IPS-11a (cell line): ENCODE data around the gene PSD.

Experiments
- H3K4me3 ChIP-seq: one replicate; pipeline ENCODE4 v1.5.1; 2013; ENCODE audit warnings: low read depth, low read length, control low read depth

PSD gene

GRCh38 chr10:102444851-102445250, 26.3 kb upstream of the PSD start:
- H3K4me3 ChIP-seq = no peak overlapping the region

GRCh38 chr10:102438374-102438773, 19.8 kb upstream of the PSD start:
- no peak overlapping the region for H3K4me3 ChIP-seq

- H3K4me3 ChIP-seq = no peak overlapping the region
Measured at GRCh38 chr10:102437515-102437914, 18.9 kb upstream of the PSD start.

- no peak overlapping the region for H3K4me3 ChIP-seq
Measured at GRCh38 chr10:102436312-102436711, 17.7 kb upstream of the PSD start.

- H3K4me3 ChIP-seq = no peak overlapping the region
Measured at GRCh38 chr10:102435529-102436233, 17.1 kb upstream of the PSD start.

- H3K4me3 ChIP-seq = no peak overlapping the region
Measured at GRCh38 chr10:102435133-102435497, 16.5 kb upstream of the PSD start.

- peak overlapping the region; percentile 1 for H3K4me3 ChIP-seq
Measured at GRCh38 chr10:102434394-102435132, 16.0 kb upstream of the PSD start.

GRCh38 chr10:102433619-102434046, 15.0 kb upstream of the PSD start:
- no peak overlapping the region for H3K4me3 ChIP-seq

GRCh38 chr10:102432162-102432950, 13.8 kb upstream of the PSD start, which contains the start of gene CUEDC2:
Gene CUEDC2 (minus strand): TSS chr10:102432574. CDS start chr10:102425188, 7,386 bp downstream.
- peak within 1 kb of the TSS; percentile 78 for H3K4me3 ChIP-seq

GRCh38 chr10:102431452-102432124, 13.0 kb upstream of the PSD start:
- peak overlapping the region; percentile 78 for H3K4me3 ChIP-seq

GRCh38 chr10:102429468-102429867, 10.9 kb upstream of the PSD start:
- no peak overlapping the region for H3K4me3 ChIP-seq

GRCh38 chr10:102426803-102427287, 8.3 kb upstream of the PSD start:
- H3K4me3 ChIP-seq = no peak overlapping the region

- no peak overlapping the region for H3K4me3 ChIP-seq
Measured at GRCh38 chr10:102425444-102425843, 6.9 kb upstream of the PSD start.

GRCh38 chr10:102424916-102425315, 6.3 kb upstream of the PSD start:
- no peak overlapping the region for H3K4me3 ChIP-seq

- H3K4me3 ChIP-seq = no peak overlapping the region
Measured at GRCh38 chr10:102424145-102424544, 5.6 kb upstream of the PSD start.

GRCh38 chr10:102423372-102423968, 4.9 kb upstream of the PSD start:
- no peak overlapping the region for H3K4me3 ChIP-seq

GRCh38 chr10:102422545-102423129, 4.1 kb upstream of the PSD start:
- H3K4me3 ChIP-seq = no peak overlapping the region

GRCh38 chr10:102421757-102422512, 3.4 kb upstream of the PSD start:
- peak overlapping the region; percentile 89 for H3K4me3 ChIP-seq

GRCh38 chr10:102421507-102421756, 2.8 kb upstream of the PSD start:
- H3K4me3 ChIP-seq = peak overlapping the region; percentile 89
